ENCODE measurements around the gene WDR33.

WDR33 gene

GRCh38 chr2:127654838-127655175 is 156.2 kb downstream of the WDR33 start:
- DNase-seq (ENCODE audit: low read depth), result no peak

DNA sequence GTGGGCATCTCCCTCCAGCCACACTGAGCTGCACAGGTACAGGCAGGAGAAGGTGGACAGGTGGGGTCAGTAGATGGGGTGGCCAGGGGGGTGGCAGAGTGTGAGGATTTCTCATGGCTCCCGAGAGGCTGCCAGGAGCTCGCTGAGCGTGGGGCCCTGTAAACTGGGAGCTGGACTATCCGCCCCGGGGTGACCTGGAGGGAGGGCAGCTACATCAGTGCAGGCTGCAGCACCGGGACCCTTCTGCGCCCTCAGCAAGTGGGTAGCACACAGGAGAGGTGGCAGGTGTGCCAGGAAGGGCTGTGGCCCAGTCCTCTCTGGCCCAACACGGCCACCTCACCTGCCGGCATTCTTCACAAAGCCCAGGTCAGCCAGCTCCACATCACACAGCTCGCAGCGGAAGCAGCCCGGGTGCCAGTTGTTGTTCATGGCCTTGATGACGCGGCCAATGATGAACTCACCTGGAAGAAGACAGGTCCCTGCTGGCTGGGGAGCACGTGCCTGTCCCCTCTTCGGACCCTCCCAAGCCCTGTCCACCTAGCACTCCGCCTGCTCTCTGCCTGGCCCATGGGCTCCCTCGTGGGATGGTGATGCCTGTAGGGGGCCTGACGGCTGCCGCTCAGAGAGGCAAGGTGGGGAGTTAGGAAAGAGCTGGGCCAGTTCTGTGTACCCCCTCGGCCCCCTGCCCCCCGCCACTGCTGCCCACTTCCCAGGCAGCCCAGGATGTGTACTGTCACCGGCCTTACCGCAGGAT is 156.7 kb downstream of the WDR33 start:
- no peak for DNase-seq (ENCODE audit: low read depth)

GRCh38 chr2:127653421-127654083 is 157.4 kb downstream of the WDR33 start:
- DNase-seq (ENCODE audit: low read depth), result no peak

DNA sequence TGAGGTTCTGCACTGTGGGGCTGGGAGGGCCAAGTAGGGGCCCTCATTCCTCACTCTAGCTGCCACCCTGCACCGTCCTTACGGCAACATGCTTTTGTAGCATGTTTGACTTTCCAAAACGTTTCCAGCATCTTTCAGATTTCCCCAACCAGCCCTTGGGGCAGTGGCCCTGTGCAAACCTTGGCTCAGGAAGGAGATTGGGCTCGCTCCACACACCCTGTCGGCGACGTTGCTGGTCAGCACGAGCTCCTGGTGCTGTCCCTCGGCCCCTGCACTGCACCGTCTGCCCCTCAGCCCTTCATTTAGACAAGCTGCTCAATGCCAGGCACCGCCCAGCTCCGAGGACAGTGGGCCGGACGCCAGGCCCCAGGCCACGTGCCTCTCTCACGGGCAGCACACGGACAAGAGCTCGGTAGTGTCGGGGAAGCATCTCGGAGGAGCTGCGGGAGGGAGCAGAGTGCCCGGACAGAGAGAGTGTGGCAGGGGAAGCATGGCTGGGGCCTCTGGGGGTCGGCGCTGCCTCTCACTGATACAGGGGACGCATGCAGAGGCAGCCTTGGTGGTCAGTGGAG is 158.1 kb downstream of the WDR33 start:
- DNase-seq (ENCODE audit: low read depth), result no peak

DNA sequence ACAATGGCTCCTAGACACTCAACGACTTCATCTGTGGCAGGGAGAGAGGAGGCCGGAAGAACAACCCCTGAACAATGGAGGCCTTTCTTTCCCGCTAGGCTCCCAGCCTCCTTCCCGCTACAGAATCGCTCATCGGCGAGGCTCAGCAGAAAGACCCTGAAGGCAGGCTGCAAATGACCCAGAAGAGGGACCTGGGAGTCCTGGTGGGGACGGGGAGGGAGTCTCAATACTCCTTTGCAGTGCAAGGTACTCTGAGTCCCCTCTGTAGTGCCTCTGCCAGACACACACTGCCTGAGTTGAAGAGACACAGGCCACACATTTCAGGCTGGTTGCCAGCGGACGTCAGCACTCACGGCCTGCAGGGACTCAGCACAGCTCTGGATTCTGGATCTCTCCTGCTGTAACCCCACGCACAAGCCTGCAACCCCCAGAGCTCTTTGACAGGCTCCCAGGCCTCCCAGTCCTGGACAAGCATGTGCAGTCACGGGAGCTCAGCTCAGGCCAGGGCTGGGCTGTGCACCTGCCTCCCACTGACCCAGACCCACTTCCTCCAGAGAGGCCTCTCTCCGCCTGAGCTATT is 158.9 kb downstream of the WDR33 start:
- no peak for DNase-seq (ENCODE audit: low read depth)

GRCh38 chr2:127651381-127651809 is 159.6 kb downstream of the WDR33 start:
- DNase-seq (ENCODE audit: low read depth), result no peak

Measured in GM04504 (cell line).